Measurements from ENCODE around the gene COL26A1. TPM values are rescaled to one million over a fixed set of nuclear protein-coding genes. Genes with fewer than 3 reads are reported as not detected.
A peak's percentile ranks its signal among the peaks of the same experiment; 100 is the strongest.

COL26A1 gene
- total RNA-seq, 2 donors from 2014 or later: 0.35 TPM; not detected in 1

GRCh38 chr7:101588131-101588935 lies 225.7 kb downstream of the COL26A1 start:
- intact Hi-C loops (cut with DNase I): no loop called here
- no peak overlapping the region for H3K9ac ChIP-seq (ENCODE audit: low read depth in 2 of 2, low read length in 2 of 2)
- H3K27me3 ChIP-seq: no peaks in the 10 kb centered on the region
- no peaks in the 10 kb centered on the region for H3K9me3 ChIP-seq
- no peak overlapping the region for H3K27ac ChIP-seq
- no peaks in the 10 kb centered on the region for H3K36me3 ChIP-seq
- peak; percentile 15 for DNase-seq
- no peak for TF ChIP-seq CTCF (IDR thresholded peaks at IDR 0.05)
- H3K4me1 ChIP-seq: peaks cover 9% of the 10 kb centered on the region
- H3K4me3 ChIP-seq: no peak overlapping the region

- Histone ChIP-seq H3K4me1 (peaks cover 9% of the 10 kb centered on the region), H3K27me3 (no peaks in the 10 kb centered on the region), H3K27ac (no peak overlapping the region), H3K4me3 (no peak overlapping the region), H3K9ac (ENCODE audit: low read depth in 2 of 2, low read length in 2 of 2) (no peak overlapping the region), H3K36me3 (no peaks in the 10 kb centered on the region), H3K9me3 (no peaks in the 10 kb centered on the region)
- intact Hi-C loops (cut with DNase I): no loop called here
- DNase-seq: peak; percentile 12
- TF ChIP-seq CTCF (IDR thresholded peaks at IDR 0.05): no peak
Measured at GRCh38 chr7:101589052-101589451, 226.4 kb downstream of the COL26A1 start.

GRCh38 chr7:101589976-101590662 lies 227.4 kb downstream of the COL26A1 start:
- H3K27ac ChIP-seq: no peak overlapping the region
- peaks cover 9% of the 10 kb centered on the region for H3K4me1 ChIP-seq
- H3K9ac ChIP-seq (ENCODE audit: low read depth in 2 of 2, low read length in 2 of 2): no peak overlapping the region
- intact Hi-C loops (cut with DNase I): no loop called here
- DNase-seq: peak; percentile 12
- H3K27me3 ChIP-seq: no peaks in the 10 kb centered on the region
- H3K4me3 ChIP-seq: no peak overlapping the region
- TF ChIP-seq CTCF (IDR thresholded peaks at IDR 0.05): no peak
- H3K9me3 ChIP-seq: no peaks in the 10 kb centered on the region
- no peaks in the 10 kb centered on the region for H3K36me3 ChIP-seq

- Histone ChIP-seq H3K36me3 (no peaks in the 10 kb centered on the region), H3K4me1 (peaks cover 2% of the 10 kb centered on the region), H3K27me3 (no peaks in the 10 kb centered on the region), H3K9ac (ENCODE audit: low read depth in 2 of 2, low read length in 2 of 2) (no peak overlapping the region), H3K4me3 (no peak overlapping the region), H3K27ac (no peak overlapping the region), H3K9me3 (no peaks in the 10 kb centered on the region)
- no peak for TF ChIP-seq CTCF (IDR thresholded peaks at IDR 0.05)
- intact Hi-C loops (cut with DNase I): no loop called here
- DNase-seq: peak; percentile 11
Measured at GRCh38 chr7:101590663-101591435, 228.2 kb downstream of the COL26A1 start.

GRCh38 chr7:101591504-101591903 lies 228.8 kb downstream of the COL26A1 start:
- intact Hi-C loops (cut with DNase I): no loop called here
- no peaks in the 10 kb centered on the region for H3K4me1 ChIP-seq
- no peaks in the 10 kb centered on the region for H3K36me3 ChIP-seq

More at GRCh38 chr7:101591504-101591903, 228.8 kb downstream of the COL26A1 start:
- Histone ChIP-seq H3K9ac (ENCODE audit: low read depth in 2 of 2, low read length in 2 of 2) (no peak overlapping the region), H3K27me3 (no peaks in the 10 kb centered on the region), H3K9me3 (no peaks in the 10 kb centered on the region), H3K4me3 (no peak overlapping the region), H3K27ac (no peak overlapping the region)
- no peak for DNase-seq
- no peak for TF ChIP-seq CTCF (IDR thresholded peaks at IDR 0.05)
